GM21390 (cell line): ENCODE data around the gene EVPL.
"Not testable (repeated sequence)": the region's sequence is repeated elsewhere in the genome, so short reads cannot be mapped to it uniquely, and the experiment has no call there.

Experiments used
- ATAC-seq: cut with Tn5 transposase; IDR thresholded peaks from one replicate; pipeline ENCODE4 v1.9.1; 2021; ENCODE audit not compliant: unreplicated experiment

EVPL gene

GRCh38 chr17:75970626-75971025 is 56.5 kb downstream of the EVPL start:
- no peak for ATAC-seq

GRCh38 chr17:75970011-75970523 is 57.0 kb downstream of the EVPL start:
- no peak for ATAC-seq

GRCh38 chr17:75969044-75969443 is 58.1 kb downstream of the EVPL start:
- ATAC-seq = not testable (repeated sequence)

- ATAC-seq = no peak
These were observed 61.6 kb downstream of the EVPL start for GRCh38 chr17:75965468-75965867.

- no peak for ATAC-seq
These were observed 67.1 kb downstream of the EVPL start for GRCh38 chr17:75959839-75960511.

GRCh38 chr17:75959051-75959838 is 67.9 kb downstream of the EVPL start:
- no peak for ATAC-seq
